M059J (cell line): Measurements from ENCODE around the gene PIK3R2. TPM values are rescaled to one million over a fixed set of nuclear protein-coding genes. Genes with fewer than 3 reads are reported as not detected.
A peak's percentile ranks its signal among the peaks of the same experiment; 100 is the strongest.

Experiments used
- DNase-seq: peaks from one replicate; pipeline ENCODE4 v3.0.0-alpha.2; 2012; ENCODE audit warnings: low read depth
- total RNA-seq: library from RNA; depleted of rRNA; stranded (reverse); fragments of >200 nt; shearing (Covaris generic); gene quantifications from 2 replicates; pipeline ENCODE4 v1.2.3, GENCODE V29; 2014

PIK3R2 gene
- total RNA-seq, 1 experiment from 2014 or later: 21.7 TPM

- DNase-seq: no peak
These were observed 29.1 kb upstream of the PIK3R2 start for GRCh38 chr19:18123819-18124218.

DNA sequence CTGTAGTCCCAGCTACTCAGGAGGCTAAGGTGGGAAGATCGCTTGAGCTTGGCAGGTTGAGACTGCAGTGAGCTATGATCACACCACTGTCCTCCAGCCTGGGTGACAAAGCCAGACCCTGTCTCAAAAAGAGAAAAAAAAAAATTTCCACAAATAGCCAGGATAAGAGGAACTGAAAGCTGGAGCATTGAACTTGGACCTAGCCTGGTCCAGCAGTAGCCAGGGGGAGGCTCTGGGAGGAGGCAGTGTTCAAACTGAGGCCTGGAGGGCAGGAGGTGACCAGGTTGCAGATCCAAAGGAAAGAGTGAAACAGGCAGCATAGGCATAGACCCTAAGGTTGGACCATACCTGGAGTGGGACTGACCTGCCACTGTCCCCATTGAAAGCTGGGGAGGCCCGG lies 26.9 kb upstream of the PIK3R2 start:
- no peak for DNase-seq

GRCh38 chr19:18128044-18128443 lies 24.9 kb upstream of the PIK3R2 start:
- DNase-seq: peak; percentile 55

DNA sequence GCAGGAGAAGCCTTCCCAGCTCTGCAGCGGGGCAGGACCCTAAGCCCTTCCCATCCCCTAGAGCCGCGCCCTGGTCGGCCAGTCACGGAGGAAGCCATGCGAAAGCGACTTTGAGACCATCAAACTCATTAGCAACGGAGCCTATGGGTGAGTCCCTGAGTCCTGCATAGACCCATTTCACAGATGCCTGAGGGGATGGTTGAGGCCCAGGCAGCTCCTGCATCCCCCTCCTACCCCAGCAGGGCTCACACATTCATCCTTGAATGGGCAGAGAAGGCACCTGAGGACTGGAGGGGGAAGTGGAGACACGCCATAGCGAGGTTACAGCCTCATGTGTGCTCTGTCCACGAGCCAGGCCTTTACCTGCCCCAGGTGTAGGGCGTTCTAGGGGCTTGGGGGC lies 24.2 kb upstream of the PIK3R2 start:
- no peak for DNase-seq

DNA sequence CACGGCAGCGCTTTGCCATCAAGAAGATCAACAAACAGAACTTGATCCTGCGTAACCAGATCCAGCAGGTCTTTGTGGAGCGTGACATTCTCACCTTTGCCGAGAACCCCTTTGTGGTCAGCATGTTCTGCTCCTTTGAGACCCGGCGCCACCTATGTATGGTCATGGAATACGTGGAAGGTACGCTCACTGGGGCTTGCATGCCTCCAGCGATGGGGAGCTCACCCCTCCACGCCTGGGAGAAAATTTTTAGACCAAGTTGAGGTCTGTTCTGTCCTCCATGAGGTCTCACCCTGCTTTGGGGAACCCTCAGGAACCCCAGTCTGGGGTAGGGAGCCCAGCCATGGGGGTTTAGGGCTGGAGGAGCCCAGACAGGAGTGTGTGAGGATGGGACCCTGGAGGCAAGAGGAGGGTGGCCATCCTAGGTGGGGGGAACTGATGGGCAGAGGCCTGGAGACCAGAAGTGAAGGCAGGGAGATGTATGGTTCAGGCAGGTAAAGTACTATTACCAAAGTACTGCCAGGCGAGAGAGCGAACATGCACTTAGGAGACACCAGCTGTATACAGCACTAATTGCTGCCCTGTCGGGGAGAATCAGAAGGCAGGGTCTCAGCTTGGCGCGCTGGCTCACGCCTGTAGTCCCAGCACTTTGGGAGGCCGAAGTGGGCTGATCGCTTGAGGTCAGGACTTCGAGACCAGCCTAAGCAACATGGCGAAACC lies 22.3 kb upstream of the PIK3R2 start:
- DNase-seq: no peak

DNA sequence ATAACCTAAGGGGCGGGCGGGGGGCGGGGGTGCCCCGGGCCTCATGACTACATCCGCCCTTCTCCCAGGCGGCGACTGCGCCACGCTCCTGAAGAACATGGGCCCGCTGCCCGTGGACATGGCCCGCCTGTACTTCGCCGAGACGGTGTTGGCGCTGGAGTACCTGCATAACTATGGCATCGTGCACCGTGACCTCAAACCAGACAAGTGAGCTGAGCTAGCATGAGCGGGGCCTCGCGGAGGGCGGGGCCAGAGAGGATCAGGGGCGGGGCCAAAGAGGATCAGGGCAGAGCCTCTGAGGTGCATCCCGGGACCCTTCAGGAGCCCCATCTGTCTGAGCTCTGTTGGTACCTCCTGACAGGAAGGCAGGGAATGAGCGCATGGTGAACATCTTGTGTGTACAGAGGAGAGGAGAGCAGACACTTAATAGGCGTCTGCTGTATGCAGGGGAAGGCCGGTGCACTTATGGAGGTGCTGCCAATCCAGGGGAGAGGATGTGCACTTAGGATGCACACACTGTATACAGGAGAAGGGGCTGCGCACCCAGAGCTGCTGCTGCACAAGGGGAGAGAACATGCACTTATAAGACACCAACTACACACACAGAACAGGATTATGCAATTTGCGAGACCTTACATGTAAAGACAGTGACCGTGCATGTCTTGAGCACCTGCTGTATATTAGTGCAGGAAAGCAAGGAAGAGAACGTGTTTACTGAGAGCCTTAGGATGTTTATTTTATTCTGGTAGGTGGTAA lies 20.9 kb upstream of the PIK3R2 start:
- DNase-seq: peak; percentile 27

- no peak for DNase-seq
These were observed 17.0 kb upstream of the PIK3R2 start for GRCh38 chr19:18135712-18136584.

DNA sequence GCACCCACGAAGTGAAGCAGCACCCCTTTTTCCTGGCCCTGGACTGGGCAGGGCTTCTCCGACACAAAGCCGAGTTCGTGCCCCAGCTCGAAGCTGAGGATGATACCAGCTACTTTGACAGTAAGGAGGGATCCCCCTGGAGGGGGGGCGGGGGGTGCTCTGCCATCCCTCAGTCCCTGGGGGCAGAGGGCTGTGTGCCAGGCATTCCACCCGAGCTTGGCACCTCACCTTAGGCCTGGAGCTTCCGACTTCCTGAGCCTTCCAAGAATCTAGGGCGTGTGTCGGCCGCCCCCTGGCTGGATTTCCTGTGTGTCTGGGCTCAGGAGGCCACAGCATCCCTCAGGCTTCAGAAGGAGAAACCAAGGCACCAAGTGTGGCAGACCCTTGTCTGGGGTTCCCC lies 15.7 kb upstream of the PIK3R2 start:
- DNase-seq: no peak

- DNase-seq: no peak
These were observed 15.2 kb upstream of the PIK3R2 start for GRCh38 chr19:18137657-18138339.

GRCh38 chr19:18140473-18140872 lies 12.5 kb upstream of the PIK3R2 start:
- no peak for DNase-seq

DNA sequence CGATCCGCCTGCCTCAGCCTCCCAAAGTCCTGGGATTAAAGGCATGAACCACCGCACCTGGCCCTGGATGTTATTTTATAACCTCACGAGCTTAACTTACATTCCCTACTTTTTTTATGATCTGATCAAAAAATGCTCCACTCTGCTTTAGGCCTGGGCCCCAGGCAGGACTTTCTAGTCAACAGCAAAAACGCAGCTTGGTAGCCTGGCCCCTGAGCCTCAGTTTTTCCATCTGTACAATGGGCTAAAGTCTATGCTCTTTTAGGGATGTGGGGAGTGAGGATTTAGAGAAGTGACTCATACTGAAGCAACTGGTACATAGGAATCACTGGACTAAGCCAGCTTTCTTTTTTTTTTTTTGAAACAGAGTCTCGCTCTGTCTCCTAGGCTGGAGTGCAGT lies 11.9 kb upstream of the PIK3R2 start:
- DNase-seq: no peak

DNA sequence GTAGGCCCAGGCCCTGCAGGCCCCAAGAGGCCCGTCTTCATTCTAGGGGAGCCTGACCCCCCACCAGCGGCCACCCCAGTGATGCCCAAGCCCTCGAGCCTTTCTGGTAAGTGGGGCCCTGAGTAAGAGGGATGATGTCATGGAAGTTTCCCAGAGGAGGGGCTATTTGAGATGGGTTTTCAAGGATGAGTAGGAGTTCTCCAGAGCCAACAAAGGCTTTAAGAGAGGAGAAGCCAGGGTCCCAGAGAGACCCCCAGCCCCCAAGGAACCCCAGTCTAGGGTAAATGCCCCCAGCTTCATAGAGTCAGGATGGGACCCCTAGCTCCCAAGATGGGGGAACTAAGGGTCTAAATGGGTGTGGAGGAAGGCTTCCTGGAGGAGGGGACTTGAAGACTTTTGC lies 9.1 kb upstream of the PIK3R2 start:
- DNase-seq: no peak

GRCh38 chr19:18144361-18144760 lies 8.6 kb upstream of the PIK3R2 start:
- DNase-seq: no peak

DNA sequence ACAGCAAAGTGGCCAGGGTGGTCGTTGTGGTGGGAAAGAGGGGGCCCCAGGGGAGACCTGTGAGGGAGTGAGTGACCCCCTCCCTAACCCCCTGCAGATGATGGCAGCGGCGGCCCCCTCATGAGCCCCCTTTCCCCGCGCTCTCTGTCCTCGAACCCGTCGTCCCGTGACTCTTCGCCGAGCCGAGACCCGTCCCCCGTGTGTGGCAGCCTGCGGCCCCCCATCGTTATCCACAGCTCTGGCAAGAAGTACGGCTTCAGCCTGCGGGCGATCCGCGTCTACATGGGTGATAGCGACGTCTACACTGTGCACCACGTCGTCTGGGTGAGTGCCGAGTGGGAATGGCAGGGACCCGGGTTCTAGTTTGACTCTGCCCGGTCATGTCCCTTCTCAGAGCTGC lies 8.1 kb upstream of the PIK3R2 start:
- no peak for DNase-seq

DNA sequence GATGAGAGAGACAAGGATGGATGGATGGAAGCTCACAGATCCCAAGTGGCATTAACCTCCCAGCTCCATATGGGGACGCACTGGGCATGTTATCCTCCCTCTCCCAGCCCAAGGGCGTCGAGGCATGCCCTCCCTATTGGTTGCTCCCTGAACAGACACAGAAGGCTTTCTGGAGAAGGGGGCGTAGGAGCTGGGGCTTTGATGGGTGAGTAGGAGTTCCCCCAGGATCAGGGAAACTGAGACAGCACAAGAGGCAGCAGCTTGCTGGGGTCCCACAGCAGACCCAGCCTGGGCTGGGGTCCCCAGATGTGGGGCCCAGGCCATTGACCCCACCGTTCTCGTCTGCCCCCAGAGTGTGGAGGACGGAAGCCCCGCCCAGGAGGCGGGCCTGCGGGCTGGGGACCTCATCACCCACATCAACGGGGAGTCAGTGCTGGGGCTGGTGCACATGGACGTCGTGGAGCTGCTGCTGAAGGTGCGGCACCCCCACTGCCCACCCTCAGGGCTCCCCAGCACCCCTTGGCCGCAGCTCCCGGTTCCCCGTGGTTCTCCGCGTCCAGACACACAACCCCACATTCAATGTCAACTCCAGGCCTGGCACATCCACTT lies 7.5 kb upstream of the PIK3R2 start:
- DNase-seq: no peak

DNA sequence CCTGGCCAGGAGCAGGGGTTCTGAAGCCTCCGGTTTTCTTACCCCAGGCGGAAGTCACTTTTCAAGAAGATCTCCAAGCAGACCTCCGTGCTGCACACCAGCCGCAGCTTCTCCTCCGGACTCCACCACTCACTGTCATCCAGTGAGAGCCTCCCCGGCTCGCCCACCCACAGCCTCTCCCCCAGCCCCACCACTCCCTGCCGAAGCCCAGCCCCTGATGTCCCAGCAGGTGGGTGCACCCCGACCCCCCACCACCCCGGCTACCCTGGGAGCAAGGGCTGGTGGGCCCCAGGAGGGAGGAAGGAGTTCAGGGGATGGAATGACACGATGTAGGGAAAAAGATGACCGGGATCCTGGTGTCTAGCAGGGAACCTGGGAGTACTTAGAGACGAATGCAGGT lies 5.6 kb upstream of the PIK3R2 start:
- DNase-seq: no peak

- DNase-seq: no peak
These were observed 3.4 kb upstream of the PIK3R2 start for GRCh38 chr19:18149596-18149975.

DNA sequence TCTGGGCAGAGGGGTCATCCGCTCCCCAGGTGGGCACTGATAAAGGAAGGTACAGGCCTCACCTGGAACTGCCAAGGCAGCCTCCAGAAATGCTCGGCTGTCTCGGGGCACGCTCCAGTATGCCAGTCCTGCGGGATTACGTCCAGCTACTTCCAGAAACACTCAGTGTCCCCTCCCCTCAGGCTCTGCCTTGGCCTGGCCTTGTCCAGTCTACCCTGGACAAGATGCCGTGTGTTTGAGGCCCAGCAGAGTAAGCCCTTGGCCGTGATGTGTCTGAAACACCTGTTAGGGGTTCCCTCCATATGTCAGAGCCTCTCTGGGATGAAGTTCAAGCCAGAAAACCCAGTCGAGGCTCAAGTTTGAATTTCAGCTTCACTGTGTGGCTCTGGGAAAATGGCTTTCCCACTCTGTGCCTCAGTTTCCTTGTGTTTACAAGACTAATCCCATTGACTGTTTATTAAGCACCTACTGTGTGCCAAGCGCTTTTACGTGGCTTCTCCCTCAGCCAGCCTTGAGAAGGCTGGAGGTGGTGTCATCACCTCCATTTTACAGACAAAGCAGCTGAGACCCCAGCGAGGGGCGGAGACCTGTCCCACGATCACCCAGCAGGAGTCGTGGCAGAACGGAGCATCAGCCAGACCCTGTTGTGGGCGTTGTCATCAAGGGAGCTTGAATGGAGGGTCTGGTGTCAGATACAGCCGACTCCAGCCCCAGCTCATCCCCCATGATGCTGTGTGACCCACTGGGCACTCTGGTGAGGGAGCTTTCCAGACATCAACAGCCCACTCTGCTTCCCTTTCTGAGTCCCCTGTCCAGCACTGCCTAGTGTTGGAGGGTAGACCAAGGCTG lies 2.0 kb upstream of the PIK3R2 start:
- DNase-seq: no peak

GRCh38 chr19:18152442-18152816 lies 534 bp upstream of the PIK3R2 start:
- DNase-seq: peak; percentile 98

GRCh38 chr19:18153556-18154134 lies 682 bp downstream of the PIK3R2 start:
- no peak for DNase-seq
